ENCODE data around the gene IGF1R.
A peak's percentile ranks its signal among the peaks of the same experiment; 100 is the strongest.

The IGF1R gene

GRCh38 chr15:98625614-98626013 is 22.7 kb upstream of the IGF1R start:
- no peak for DNase-seq (ENCODE audit: low read depth)
- TF ChIP-seq, protein P1, sequence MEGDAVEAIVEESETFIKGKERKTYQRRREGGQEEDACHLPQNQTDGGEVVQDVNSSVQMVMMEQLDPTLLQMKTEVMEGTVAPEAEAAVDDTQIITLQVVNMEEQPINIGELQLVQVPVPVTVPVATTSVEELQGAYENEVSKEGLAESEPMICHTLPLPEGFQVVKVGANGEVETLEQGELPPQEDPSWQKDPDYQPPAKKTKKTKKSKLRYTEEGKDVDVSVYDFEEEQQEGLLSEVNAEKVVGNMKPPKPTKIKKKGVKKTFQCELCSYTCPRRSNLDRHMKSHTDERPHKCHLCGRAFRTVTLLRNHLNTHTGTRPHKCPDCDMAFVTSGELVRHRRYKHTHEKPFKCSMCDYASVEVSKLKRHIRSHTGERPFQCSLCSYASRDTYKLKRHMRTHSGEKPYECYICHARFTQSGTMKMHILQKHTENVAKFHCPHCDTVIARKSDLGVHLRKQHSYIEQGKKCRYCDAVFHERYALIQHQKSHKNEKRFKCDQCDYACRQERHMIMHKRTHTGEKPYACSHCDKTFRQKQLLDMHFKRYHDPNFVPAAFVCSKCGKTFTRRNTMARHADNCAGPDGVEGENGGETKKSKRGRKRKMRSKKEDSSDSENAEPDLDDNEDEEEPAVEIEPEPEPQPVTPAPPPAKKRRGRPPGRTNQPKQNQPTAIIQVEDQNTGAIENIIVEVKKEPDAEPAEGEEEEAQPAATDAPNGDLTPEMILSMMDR (conservative IDR thresholded peaks at IDR 0.05; ENCODE audit: low read depth, low read length) = no peak
- no peak overlapping the region for H3K4me3 ChIP-seq (ENCODE audit: low read length)

- no peak for DNase-seq (ENCODE audit: low read depth)
- TF ChIP-seq, protein P1 (conservative IDR thresholded peaks at IDR 0.05; ENCODE audit: low read depth, low read length) = no peak
- no peak overlapping the region for H3K4me3 ChIP-seq (ENCODE audit: low read length)
Observed at GRCh38 chr15:98626153-98626552, 22.2 kb upstream of the IGF1R start.

GRCh38 chr15:98628216-98628615 is 20.1 kb upstream of the IGF1R start:
- H3K4me3 ChIP-seq (ENCODE audit: low read length) = no peak overlapping the region
- DNase-seq (ENCODE audit: low read depth) = no peak
- TF ChIP-seq, protein P1 (conservative IDR thresholded peaks at IDR 0.05; ENCODE audit: low read depth, low read length) = no peak

- no peak overlapping the region for H3K4me3 ChIP-seq (ENCODE audit: low read length)
- no peak for DNase-seq (ENCODE audit: low read depth)
- TF ChIP-seq, protein P1 (conservative IDR thresholded peaks at IDR 0.05; ENCODE audit: low read depth, low read length) = no peak
Observed at GRCh38 chr15:98635848-98636247, 12.5 kb upstream of the IGF1R start.

DNA sequence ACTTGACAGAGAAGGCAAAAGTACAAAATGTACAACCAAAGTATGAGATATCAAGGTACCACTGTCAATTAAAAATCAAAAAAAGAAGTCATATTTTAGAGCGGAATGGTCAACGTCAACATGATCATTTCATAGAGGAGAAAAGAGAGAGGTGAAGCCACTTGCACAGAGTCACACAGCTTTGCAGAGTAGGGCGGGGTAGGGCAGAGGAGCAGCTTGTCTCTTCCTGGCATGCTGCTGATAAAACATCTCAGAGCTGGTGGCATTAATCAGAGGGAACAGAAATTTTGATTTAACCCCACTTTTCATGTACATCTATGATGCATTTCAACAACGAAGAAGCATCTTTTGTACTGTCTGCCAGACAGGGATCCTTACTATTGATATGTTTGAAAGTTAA is 5.2 kb upstream of the IGF1R start:
- no peak for DNase-seq (ENCODE audit: low read depth)
- TF ChIP-seq, protein P1 (conservative IDR thresholded peaks at IDR 0.05; ENCODE audit: low read depth, low read length) = no peak
- no peak overlapping the region for H3K4me3 ChIP-seq (ENCODE audit: low read length)

- TF ChIP-seq, protein P1 (conservative IDR thresholded peaks at IDR 0.05; ENCODE audit: low read depth, low read length) = no peak
- H3K4me3 ChIP-seq (ENCODE audit: low read length) = peak overlapping the region; percentile 82
- DNase-seq (ENCODE audit: low read depth) = no peak
Observed at GRCh38 chr15:98646546-98647025, 1.8 kb upstream of the IGF1R start.

DNA sequence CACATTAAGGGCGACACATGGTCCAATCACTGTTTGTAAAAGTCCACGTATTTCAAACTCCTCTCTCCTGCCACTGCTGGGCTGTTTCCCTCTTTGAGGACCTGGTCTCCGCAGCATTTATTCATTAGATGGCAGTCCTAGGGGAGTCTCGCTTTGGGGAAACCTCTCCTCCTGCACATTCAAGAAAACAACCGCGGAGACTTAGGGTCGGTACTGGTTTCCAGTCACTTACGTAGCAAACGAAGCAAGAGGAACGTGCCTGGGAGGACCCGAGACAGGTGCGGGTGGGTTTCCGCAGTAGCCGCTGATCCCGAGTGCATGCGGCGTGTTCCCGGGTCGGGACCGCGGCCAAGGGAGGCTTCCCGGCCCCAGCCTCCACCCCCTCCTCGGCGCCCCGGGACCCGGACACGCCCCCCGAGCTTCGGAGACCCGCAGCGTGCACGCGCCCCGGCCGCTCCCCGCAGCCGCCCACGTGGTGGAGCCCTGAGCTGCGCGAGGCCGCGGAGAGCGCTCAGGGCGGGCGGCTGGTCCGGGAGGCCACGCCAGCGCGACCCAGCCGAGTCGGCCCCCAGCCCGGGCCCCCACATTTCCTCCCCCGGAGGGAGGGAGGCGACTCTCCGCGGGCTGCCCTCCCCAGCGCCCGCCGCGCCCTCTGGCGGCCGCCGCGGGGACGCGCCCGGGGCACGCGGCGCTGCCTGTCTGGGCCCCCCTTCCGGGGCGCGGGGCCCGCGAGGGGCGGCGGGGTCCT is 1.1 kb upstream of the IGF1R start:
- TF ChIP-seq, protein P1 (conservative IDR thresholded peaks at IDR 0.05; ENCODE audit: low read depth, low read length) = peak; percentile 7
- peak overlapping the region; percentile 82 for H3K4me3 ChIP-seq (ENCODE audit: low read length)
- no peak for DNase-seq (ENCODE audit: low read depth)
